A549 (cell line): ENCODE measurements around the gene GRIK5. TPM values are rescaled to one million over a fixed set of nuclear protein-coding genes. Genes with fewer than 3 reads are reported as not detected.

Experiments used
- ATAC-seq, 2 experiments: fragments of 200-7000 bp in 1 of 2; fragments of >200 bp in 1 of 2; cut with Nextera tagmentation in 1 of 2; cut with Tn5 transposase in 1 of 2; 3 replicates each; pipeline versions ENCODE4 v1.8.0 to v1.9.1; 2018 to 2020; ENCODE audit warnings: mild to moderate bottlenecking in 1 of 2, moderate library complexity in 1 of 2
- CTCF ChIA-PET: fragments of 300-600 bp; sonication (Branson Sonifier 250); formaldehyde crosslinking; extraction: SDS; loops from one replicate; lab custom pipeline; 2021; ENCODE audit warnings: antibody characterized with exemption, inconsistent platforms; lab: Yijun Ruan, JAX
- POLR2A ChIA-PET: fragments of 350-600 bp; formaldehyde crosslinking; extraction: SDS; loops from one replicate; lab custom pipeline; 2021; ENCODE audit warnings: antibody characterized with exemption, inconsistent platforms; lab: Yijun Ruan, JAX
- DNase-seq, 2 experiments: peaks; one replicate each; pipeline versions ENCODE4 v3.0.0 to v3.0.0-alpha.2; 2011 to 2016; ENCODE audit warnings: low read depth in 1 of 2, low spot score in 1 of 2
- FAIRE-seq: peaks from 2 replicates; lab custom pipeline; 2011; peaks lifted over from hg19 to GRCh38; lab: Jason Lieb, UNC
- H3K27ac ChIP-seq, 2 experiments: fragments of >200 bp; sonication (Bioruptor Twin); formaldehyde crosslinking; 3 replicates each; pipeline ENCODE4 v1.5.1; 2016 to 2017
- H3K4me1 ChIP-seq: fragments of >200 bp; sonication (Bioruptor Twin); formaldehyde crosslinking; 3 replicates; pipeline ENCODE4 v1.6.1; 2016
- H3K4me2 ChIP-seq: fragments of >200 bp; sonication (Bioruptor Twin); formaldehyde crosslinking; 3 replicates; pipeline ENCODE4 v1.6.1; 2016
- H3K4me3 ChIP-seq: fragments of >200 bp; sonication (Bioruptor Twin); formaldehyde crosslinking; 3 replicates; pipeline ENCODE4 v1.5.1; 2016
- H3K9me3 ChIP-seq: fragments of >200 bp; sonication (Bioruptor Twin); formaldehyde crosslinking; 3 replicates; pipeline ENCODE4 v1.6.1; 2016
- CBX8 ChIP-seq: fragments of 200-600 bp; sonication (generic); IDR thresholded peaks from 2 replicates; pipeline ENCODE4 v1.6.1; 2016
- CEBPB ChIP-seq, 2 experiments: fragments of >200 bp in 1 of 2; sonication (Bioruptor Twin) in 1 of 2; formaldehyde crosslinking in 1 of 2; IDR thresholded peaks; 2 replicates each; pipeline ENCODE4 v1.6.1; 2012 to 2016
- CHD4 ChIP-seq: fragments of 200-600 bp; sonication (generic); IDR thresholded peaks from 2 replicates; pipeline ENCODE4 v1.6.1; 2016; ENCODE audit warnings: antibody characterized with exemption, mild to moderate bottlenecking, borderline replicate concordance
- HDAC2 ChIP-seq: fragments of 200-600 bp; sonication (generic); IDR thresholded peaks from 2 replicates; pipeline ENCODE4 v1.6.1; 2016
- HEYL ChIP-seq: fragments of 250-450 bp; sonication (Bioruptor Pico); IDR thresholded peaks from 2 replicates; pipeline ENCODE4 v1.8.0; 2021; ENCODE audit warnings: mild to moderate bottlenecking, moderate library complexity
- KDM1A ChIP-seq: fragments of 200-600 bp; sonication (generic); IDR thresholded peaks from 2 replicates; pipeline ENCODE4 v1.6.1; 2016; ENCODE audit warnings: low read depth, mild to moderate bottlenecking
- MAZ ChIP-seq: fragments of 150-350 bp; IDR thresholded peaks from 2 replicates; pipeline ENCODE4 v1.6.1; 2014; ENCODE audit warnings: antibody characterized with exemption, low read depth, low read length, borderline replicate concordance
- NFE2L2 ChIP-seq: fragments of 150-350 bp; conservative IDR thresholded peaks from 2 replicates; pipeline ENCODE4 v1.6.1; 2014; ENCODE audit warnings: low read length
- PHF8 ChIP-seq: fragments of 200-600 bp; sonication (generic); IDR thresholded peaks from 2 replicates; pipeline ENCODE4 v1.6.1; 2016; ENCODE audit warnings: low read depth, mild to moderate bottlenecking, antibody characterized with exemption, moderate library complexity, borderline replicate concordance
- RARB ChIP-seq: fragments of 250-450 bp; sonication (Bioruptor Pico); IDR thresholded peaks from 2 replicates; pipeline ENCODE4 v1.8.0; 2021; ENCODE audit warnings: mild to moderate bottlenecking, moderate library complexity
- REST ChIP-seq: fragments of 200-600 bp; sonication (generic); IDR thresholded peaks from 2 replicates; pipeline ENCODE4 v1.6.1; 2016; ENCODE audit warnings: antibody characterized with exemption, mild to moderate bottlenecking, moderate library complexity
- SREBF2 ChIP-seq: fragments of 450-650 bp; IDR thresholded peaks from 2 replicates; pipeline ENCODE4 v1.6.1; 2014; ENCODE audit warnings: mild to moderate bottlenecking, moderate library complexity
- USF2 ChIP-seq: fragments of 450-650 bp; IDR thresholded peaks from 2 replicates; pipeline ENCODE4 v1.6.1; 2014; ENCODE audit warnings: antibody characterized with exemption
- ZFP36 ChIP-seq: fragments of 450-650 bp; IDR thresholded peaks from 2 replicates; pipeline ENCODE4 v1.6.1; 2014; ENCODE audit warnings: borderline replicate concordance; ENCODE audit not compliant: partially characterized antibody
- ZSCAN20 ChIP-seq: fragments of 250-450 bp; sonication (Bioruptor Pico); IDR thresholded peaks from 2 replicates; pipeline ENCODE4 v1.8.0; 2022; ENCODE audit warnings: mild to moderate bottlenecking, moderate library complexity
- WGBS: methylation state at CpG from one replicate; pipeline ENCODE4 v1.1.6; 2017; ENCODE audit errors: missing lambda C conversion rate; 5-methylcytosine and 5-hydroxymethylcytosine counted together
- polyA plus RNA-seq, 4 experiments: library from polyadenylated mRNA; depleted of rRNA in 3 of 4; stranded (reverse); fragments of >200 nt; fragmentation: RNase III in 1 of 4; extraction: RNeasy Plus Mini Kit Qiagen cat#74134 plus additional on column Dnase treatment in 1 of 4; gene quantifications; 2 replicates in 3 of 4; 3 replicates in 1 of 4; pipeline ENCODE4 v1.2.3, GENCODE V29; 2011 to 2017

The GRIK5 gene
- polyA plus RNA-seq, 2 of the 4 experiments (the other 2 are of a cell fraction) = 0.22 to 0.54 TPM

- no peak for TF ChIP-seq HEYL
- no peak for TF ChIP-seq REST
- TF ChIP-seq CEBPB (IDR thresholded peaks at IDR 0.05) = no peak
- TF ChIP-seq SREBF2 = no peak
- no peak for TF ChIP-seq USF2
- TF ChIP-seq CBX8 = no peak
- peak in 1 of 2 experiments; percentile 13; a peak in 3 of 6 replicates for ATAC-seq
- H3K4me3 ChIP-seq = no peak overlapping the region
- no peak for DNase-seq
- no peak overlapping the region for H3K4me2 ChIP-seq
- 75% methylated on average over 15 of the region's 15 CpGs for WGBS
- CTCF ChIA-PET = interaction anchor here (0.6 to 1.4 kb wide), 5 partner anchors 20 to 48 kb away, joined by 3 to 7 read pairs (median 3); no protein-coding TSS in a partner anchor
- no peak for FAIRE-seq
- POLR2A ChIA-PET = no interaction called here
- no peaks in the 10 kb centered on the region for H3K9me3 ChIP-seq
- no peaks in the 10 kb centered on the region for H3K4me1 ChIP-seq
- H3K27ac ChIP-seq = no peak overlapping the region
Observed at GRCh38 chr19:41981724-41982123, 88.3 kb downstream of the GRIK5 start.

- Histone ChIP-seq H3K9me3 (no peaks in the 10 kb centered on the region), H3K4me3 (no peak overlapping the region), H3K4me1 (no peaks in the 10 kb centered on the region), H3K4me2 (no peak overlapping the region), H3K27ac (no peak overlapping the region)
- ChIA-PET POLR2A (no interaction called here), CTCF (interaction anchor here (0.8 to 2.3 kb wide), 9 partner anchors 13 to 206 kb away, joined by 3 to 12 read pairs (median 4); no protein-coding TSS in a partner anchor)
- no peak for ATAC-seq
- no peak for FAIRE-seq
- no peak for DNase-seq
- 85% methylated on average over 17 of the region's 17 CpGs for WGBS
- no peak for TF ChIP-seq USF2
- no peak for TF ChIP-seq KDM1A
- no peak for TF ChIP-seq HDAC2
- no peak for TF ChIP-seq ZFP36
- no peak for TF ChIP-seq CHD4
- TF ChIP-seq RARB (CRISPR knock-in tag) = no peak
- no peak for TF ChIP-seq NFE2L2
- TF ChIP-seq PHF8 = no peak
- TF ChIP-seq ZSCAN20 (CRISPR knock-in tag) = no peak
- TF ChIP-seq, all 56 proteins: peak for 0
Observed at GRCh38 chr19:41978470-41978869, 91.5 kb downstream of the GRIK5 start.

- ATAC-seq (no peak), DNase-seq (no peak), FAIRE-seq (no peak)
- H3K9me3 ChIP-seq = no peaks in the 10 kb centered on the region
- no peaks in the 10 kb centered on the region for H3K4me1 ChIP-seq
- 73% methylated on average over 22 of the region's 22 CpGs for WGBS
- CTCF ChIA-PET = interaction anchor here (1.1 to 2.3 kb wide), 3 partner anchors 21 to 46 kb away, joined by 4 to 12 read pairs (median 7); no protein-coding TSS in a partner anchor
- H3K4me2 ChIP-seq = no peak overlapping the region
- H3K27ac ChIP-seq = no peak overlapping the region
- TF ChIP-seq HEYL (no peak), HDAC2 (no peak), MAZ (no peak)
- POLR2A ChIA-PET = no interaction called here
- H3K4me3 ChIP-seq = no peak overlapping the region
Observed at GRCh38 chr19:41977916-41978315, 92.1 kb downstream of the GRIK5 start.
